ENCODE results near the gene RAB3GAP2. TPM values are rescaled to one million over a fixed set of nuclear protein-coding genes. Genes with fewer than 3 reads are reported as not detected.

RAB3GAP2 gene
- polyA plus RNA-seq, 3 donors from 2014 or later, result 12.0 to 33.8 (median 18.6) TPM

DNA sequence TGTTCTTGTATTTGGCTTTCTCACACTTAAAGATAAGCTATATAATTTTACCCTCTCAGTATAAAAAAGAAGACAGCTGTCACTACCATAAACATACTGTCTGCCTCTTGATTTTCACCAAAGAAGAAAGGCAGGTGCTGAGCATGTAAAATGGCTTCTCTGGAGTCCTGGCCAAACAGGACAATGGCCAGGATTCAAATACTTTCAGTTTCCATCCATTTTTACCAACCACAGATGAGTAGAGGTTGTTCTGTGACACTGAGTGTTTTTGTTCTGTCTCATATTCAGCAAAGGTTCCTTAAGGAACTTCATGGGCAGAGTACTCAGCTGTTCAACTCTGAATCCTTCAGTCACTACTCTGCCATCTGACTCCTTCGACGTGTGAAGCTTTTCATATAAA is 29.4 kb upstream of the RAB3GAP2 start:
- no peaks in the 10 kb centered on the region for H3K4me1 Mint-ChIP-seq
- peaks cover 0 to 12% (median 0%) of the 10 kb centered on the region in 6 donors for H3K9me3 Mint-ChIP-seq
- DNase-seq, result no peak
- peaks cover 0 to 8% (median 3%) of the 10 kb centered on the region in 3 donors for H3K27me3 Mint-ChIP-seq (ENCODE audit: low read depth in 3 of 3)
- H3K36me3 Mint-ChIP-seq, result no peaks in the 10 kb centered on the region
- no peak overlapping the region for H3K4me3 Mint-ChIP-seq
- H3K27ac Mint-ChIP-seq, result no peak overlapping the region

DNA sequence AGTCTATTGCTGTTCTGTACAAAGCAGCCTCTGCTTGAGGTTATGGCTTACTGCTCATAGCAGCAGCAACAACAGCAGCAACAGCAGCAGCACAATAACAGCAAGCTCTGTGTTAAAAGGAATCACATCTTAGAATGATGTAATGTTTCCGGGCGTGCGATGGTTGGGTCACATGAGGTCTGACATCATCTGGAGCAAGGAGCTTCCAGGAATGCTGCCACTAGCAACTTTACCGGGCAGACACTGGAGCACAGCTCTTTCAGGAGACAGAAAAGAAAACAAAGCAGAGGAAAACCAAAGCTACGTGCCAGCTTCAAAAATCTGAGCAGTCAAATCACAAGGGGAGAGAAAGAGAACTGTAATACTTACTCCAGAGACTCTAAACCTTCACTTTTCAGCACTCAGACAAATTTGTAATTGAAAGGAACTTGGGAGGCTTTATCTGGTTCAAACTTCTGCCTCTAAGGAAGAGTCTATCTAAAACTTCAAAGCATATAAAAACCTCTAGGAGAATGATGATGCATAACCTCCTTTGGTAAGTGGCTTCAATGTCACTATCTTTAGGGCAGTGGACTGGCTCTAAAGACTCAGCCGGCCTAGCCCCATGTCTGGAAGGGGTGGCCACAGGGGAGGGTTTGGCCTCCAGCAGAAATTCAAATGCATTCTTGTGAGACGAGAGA is 28.3 kb upstream of the RAB3GAP2 start:
- no peaks in the 10 kb centered on the region for H3K4me1 Mint-ChIP-seq
- H3K4me3 Mint-ChIP-seq, result no peak overlapping the region
- no peaks in the 10 kb centered on the region for H3K36me3 Mint-ChIP-seq
- DNase-seq, result no peak
- peaks cover 0 to 14% (median 3%) of the 10 kb centered on the region in 3 donors for H3K27me3 Mint-ChIP-seq (ENCODE audit: low read depth in 3 of 3)
- no peak overlapping the region for H3K27ac Mint-ChIP-seq
- H3K9me3 Mint-ChIP-seq, result peaks cover 0 to 12% (median 0%) of the 10 kb centered on the region in 6 donors

DNA sequence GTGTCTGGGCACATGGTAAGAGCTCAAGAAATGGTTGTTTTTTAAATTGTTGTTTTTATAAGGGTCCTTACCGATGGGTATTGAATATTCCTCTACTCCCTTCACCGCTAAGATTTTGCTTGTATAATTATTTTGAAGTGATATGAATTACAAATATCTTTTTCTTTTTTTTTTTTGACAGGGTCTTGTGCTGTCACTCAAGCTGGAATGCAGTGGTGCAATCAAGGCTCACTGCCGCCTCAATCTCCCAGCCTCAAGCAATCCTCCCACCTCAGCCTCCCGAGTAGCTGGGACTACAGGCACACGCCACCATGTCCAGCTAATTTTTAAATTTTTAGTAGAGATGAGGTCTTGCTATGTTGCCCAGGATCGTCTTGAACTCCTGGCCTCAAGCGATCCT is 27.1 kb upstream of the RAB3GAP2 start:
- DNase-seq, result no peak
- Mint-ChIP-seq H3K9me3 (peaks cover 0 to 5% (median 0%) of the 10 kb centered on the region in 6 donors), H3K4me3 (no peak overlapping the region), H3K27me3 (ENCODE audit: low read depth in 3 of 3) (peaks cover 0 to 5% (median 3%) of the 10 kb centered on the region in 3 donors), H3K27ac (no peak overlapping the region), H3K36me3 (no peaks in the 10 kb centered on the region), H3K4me1 (no peaks in the 10 kb centered on the region)

DNA sequence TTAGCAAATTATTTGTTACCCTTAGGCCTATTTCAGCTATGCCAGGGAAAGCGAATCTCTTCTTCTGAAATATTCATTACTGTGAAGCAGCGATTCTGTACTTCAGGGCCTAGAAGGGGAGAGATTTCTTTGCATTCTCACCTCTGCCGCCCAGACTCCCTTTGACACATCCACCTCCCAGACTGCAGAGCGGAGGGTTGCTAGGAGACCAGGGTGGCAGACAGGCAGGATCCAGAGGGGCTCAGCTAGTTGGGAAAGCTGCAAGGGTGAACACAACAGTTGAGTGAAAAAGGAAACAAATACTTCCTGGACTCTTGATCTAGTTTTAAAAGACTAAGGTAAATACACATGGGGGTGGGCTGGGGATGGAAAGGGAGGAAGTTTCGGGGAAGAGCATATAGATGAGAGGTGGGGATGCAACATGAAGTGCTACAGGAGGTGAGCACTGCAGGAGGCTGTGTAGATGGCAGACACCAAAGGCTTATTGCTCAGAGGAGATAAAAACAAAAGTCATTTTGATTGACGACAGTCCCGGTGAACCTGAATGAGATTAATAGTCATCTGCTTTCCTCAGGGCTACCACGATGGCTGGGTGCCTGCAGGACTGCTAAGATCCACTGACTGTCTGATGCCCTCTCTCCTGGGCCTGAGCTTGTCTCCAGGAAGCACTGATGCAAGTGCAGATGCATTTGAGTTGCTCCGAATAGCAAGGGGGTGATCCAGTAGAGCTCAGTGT is 26.4 kb upstream of the RAB3GAP2 start:
- H3K4me1 Mint-ChIP-seq, result no peaks in the 10 kb centered on the region
- no peak overlapping the region for H3K27ac Mint-ChIP-seq
- H3K4me3 Mint-ChIP-seq, result no peak overlapping the region
- no peaks in the 10 kb centered on the region for H3K9me3 Mint-ChIP-seq
- DNase-seq, result no peak
- H3K27me3 Mint-ChIP-seq (ENCODE audit: low read depth in 3 of 3), result peaks cover 0 to 5% (median 0%) of the 10 kb centered on the region in 3 donors
- no peaks in the 10 kb centered on the region for H3K36me3 Mint-ChIP-seq

DNA sequence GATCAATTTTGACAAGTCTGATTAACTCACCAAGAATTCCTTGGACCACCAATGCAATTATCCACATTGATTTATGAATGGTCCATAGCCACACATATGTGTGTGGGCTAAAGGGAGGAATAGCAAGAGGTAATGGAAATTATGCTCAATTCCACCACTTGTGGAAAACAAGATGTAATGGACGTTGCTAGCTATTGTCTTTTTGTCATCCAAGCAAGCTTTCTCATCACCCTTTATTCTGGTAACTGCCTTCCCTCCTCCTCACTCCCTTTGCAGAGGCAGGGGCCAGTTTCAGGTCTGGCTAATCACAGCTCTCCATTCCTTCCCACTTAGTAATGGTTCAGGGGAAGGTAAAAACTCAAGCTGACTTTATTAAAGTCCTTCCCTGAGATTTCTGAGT is 24.7 kb upstream of the RAB3GAP2 start:
- no peak for DNase-seq
- no peak overlapping the region for H3K4me3 Mint-ChIP-seq
- H3K27me3 Mint-ChIP-seq (ENCODE audit: low read depth in 3 of 3), result peaks cover 0 to 10% (median 0%) of the 10 kb centered on the region in 3 donors
- H3K9me3 Mint-ChIP-seq, result no peaks in the 10 kb centered on the region
- H3K4me1 Mint-ChIP-seq, result no peaks in the 10 kb centered on the region
- no peak overlapping the region for H3K27ac Mint-ChIP-seq
- H3K36me3 Mint-ChIP-seq, result no peaks in the 10 kb centered on the region

DNA sequence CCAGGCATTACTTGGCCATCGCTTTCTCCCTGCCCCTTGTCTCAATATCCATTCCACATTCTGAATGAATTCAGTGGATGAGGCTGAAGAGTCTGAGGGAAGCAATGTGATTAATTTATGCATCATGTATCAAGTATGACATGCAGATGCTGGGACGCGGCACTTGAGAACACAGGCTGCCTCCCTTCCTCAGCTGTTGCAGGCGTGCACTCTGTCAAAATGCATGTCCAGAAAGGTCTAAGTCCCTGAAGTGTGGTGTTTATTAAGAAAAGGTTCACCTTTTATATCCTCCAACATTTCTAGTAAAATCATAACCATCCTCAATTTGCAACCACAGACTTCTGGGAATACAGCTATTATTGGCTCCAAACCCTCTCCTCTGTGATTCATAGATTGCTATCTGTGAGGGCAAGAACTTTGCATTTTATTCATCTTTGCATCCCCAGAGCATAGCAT is 22.6 kb upstream of the RAB3GAP2 start:
- H3K36me3 Mint-ChIP-seq, result no peaks in the 10 kb centered on the region
- H3K9me3 Mint-ChIP-seq, result peaks cover 0 to 2% (median 0%) of the 10 kb centered on the region in 6 donors
- H3K4me1 Mint-ChIP-seq, result no peaks in the 10 kb centered on the region
- no peak overlapping the region for H3K27ac Mint-ChIP-seq
- no peak for DNase-seq
- H3K4me3 Mint-ChIP-seq, result no peak overlapping the region
- H3K27me3 Mint-ChIP-seq (ENCODE audit: low read depth in 3 of 3), result peaks cover 0 to 16% (median 2%) of the 10 kb centered on the region in 3 donors

DNA sequence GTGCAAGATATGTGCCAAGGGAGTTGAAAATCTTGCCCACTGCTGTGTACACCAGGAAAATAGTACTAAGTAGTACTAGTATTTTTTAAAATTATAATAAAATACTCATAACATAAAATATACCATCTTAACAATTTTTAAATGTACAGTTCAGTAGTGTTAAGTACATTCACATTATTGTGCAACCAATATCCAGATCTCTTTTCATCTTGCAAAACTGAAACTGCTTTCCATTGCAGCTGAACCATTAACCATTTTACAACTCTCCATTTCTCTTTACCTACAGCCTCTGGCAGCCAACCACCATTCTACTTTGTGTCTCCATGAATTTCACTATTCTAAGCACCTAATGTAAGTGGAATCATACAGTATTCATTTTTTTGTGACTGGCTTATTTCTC is 19.3 kb upstream of the RAB3GAP2 start:
- Mint-ChIP-seq H3K27me3 (ENCODE audit: low read depth in 3 of 3) (peaks cover 0 to 18% (median 2%) of the 10 kb centered on the region in 3 donors), H3K4me1 (no peaks in the 10 kb centered on the region), H3K27ac (no peak overlapping the region), H3K36me3 (no peaks in the 10 kb centered on the region), H3K9me3 (peaks cover 0 to 2% (median 0%) of the 10 kb centered on the region in 6 donors), H3K4me3 (no peak overlapping the region)
- no peak for DNase-seq

DNA sequence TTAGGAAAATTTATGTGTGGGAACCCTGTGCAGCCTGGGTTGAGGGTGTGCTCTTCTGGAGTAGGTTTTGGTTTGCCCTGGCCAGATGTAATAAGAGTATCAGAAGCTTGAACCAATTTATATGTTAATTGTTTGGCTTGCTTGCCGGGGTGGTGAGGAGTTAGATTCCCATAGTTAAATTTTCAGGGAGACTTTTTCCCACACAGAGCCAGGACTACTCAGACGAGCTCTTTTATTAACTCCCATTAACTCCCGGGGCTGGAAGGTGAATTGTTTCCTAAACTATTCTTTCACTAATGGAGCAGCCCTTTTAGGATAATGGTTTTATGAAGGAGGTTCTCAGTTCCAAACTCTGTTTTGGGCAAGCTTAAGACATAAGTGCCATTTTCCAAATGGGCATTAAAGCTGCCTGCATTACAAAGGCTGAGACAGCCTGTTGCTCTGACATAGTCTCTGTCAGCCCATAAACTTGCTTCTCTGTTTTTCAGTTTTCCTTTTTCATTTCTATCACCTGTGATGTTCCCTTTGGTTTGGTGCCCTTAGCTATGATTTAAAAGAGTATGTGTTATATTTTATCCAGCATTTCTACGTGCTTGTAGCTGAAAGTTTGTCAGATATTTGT is 18.0 kb upstream of the RAB3GAP2 start:
- Mint-ChIP-seq H3K27me3 (ENCODE audit: low read depth in 3 of 3) (peaks cover 0 to 12% (median 2%) of the 10 kb centered on the region in 3 donors), H3K4me3 (no peak overlapping the region), H3K27ac (no peak overlapping the region), H3K9me3 (peaks cover 0 to 2% (median 0%) of the 10 kb centered on the region in 6 donors), H3K4me1 (no peaks in the 10 kb centered on the region), H3K36me3 (no peaks in the 10 kb centered on the region)
- DNase-seq, result no peak

DNA sequence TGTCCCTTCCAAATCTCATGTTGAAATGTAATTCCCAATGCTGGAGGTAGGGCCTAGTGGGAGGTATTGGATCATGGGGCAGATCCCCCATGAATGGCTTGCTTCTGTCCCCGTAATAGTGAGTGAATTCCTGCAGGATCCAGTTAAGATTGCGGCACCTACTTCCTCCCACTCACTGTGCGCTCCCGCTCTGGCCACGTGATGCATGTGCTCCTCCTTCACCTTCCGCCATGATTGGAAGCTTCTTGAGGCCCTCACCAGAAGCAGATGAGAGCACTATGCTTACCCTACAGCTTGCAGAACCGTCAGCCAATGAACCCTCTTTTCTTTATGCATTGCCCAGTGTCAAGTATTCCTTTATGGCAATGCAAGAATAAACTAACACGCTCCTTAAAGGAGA is 14.9 kb upstream of the RAB3GAP2 start:
- Mint-ChIP-seq H3K36me3 (no peaks in the 10 kb centered on the region), H3K27ac (no peak overlapping the region), H3K27me3 (ENCODE audit: low read depth in 3 of 3) (peaks cover 0 to 7% (median 2%) of the 10 kb centered on the region in 3 donors), H3K4me1 (no peaks in the 10 kb centered on the region), H3K4me3 (no peak overlapping the region), H3K9me3 (peaks cover 0 to 2% (median 0%) of the 10 kb centered on the region in 6 donors)
- DNase-seq, result no peak

DNA sequence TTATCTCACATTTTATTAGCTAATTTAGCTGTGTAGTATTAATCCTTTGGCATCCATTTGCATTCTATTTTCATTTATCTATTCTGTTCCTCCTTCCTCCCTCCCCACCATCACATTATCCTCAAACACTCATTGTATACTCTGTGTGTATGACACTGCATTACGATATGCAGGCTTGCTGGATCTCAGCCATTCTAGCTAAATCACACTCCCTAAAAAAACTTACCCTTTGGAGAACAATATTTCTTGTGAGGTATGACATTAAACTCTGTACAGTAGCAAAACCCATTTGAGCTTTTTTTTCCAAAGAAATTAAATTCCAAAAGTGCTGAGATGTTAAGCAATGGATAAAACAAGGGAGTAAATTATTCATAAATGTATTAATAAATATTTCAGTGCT is 11.4 kb upstream of the RAB3GAP2 start:
- Mint-ChIP-seq H3K27me3 (ENCODE audit: low read depth in 3 of 3) (peaks cover 0 to 2% (median 0%) of the 10 kb centered on the region in 3 donors), H3K4me1 (no peaks in the 10 kb centered on the region), H3K9me3 (no peaks in the 10 kb centered on the region), H3K4me3 (no peak overlapping the region), H3K27ac (no peak overlapping the region), H3K36me3 (no peaks in the 10 kb centered on the region)
- DNase-seq, result no peak

DNA sequence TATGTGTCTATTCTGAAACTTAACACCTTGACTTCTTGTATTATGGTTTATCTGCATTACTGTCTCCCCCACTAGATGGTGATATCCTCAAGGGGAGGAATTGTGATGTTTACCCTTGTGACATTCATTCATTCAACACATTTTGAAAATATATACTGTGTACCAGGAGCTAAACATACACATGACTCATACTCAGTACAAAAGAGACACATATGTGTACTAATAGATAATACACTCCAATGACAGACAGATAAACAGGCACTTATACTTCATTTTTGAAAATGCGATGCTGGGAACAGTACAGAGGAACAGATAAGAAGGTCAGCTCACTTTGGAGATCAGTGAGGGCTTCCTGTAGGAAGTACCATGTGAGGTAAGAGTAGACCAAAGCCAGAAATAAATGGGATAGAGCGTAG is 8.9 kb upstream of the RAB3GAP2 start:
- H3K27ac Mint-ChIP-seq, result no peak overlapping the region
- no peaks in the 10 kb centered on the region for H3K4me1 Mint-ChIP-seq
- peaks cover under 1 to 4% (median 2%) of the 10 kb centered on the region in 3 donors for H3K27me3 Mint-ChIP-seq (ENCODE audit: low read depth in 3 of 3)
- no peaks in the 10 kb centered on the region for H3K36me3 Mint-ChIP-seq
- no peak overlapping the region for H3K4me3 Mint-ChIP-seq
- no peaks in the 10 kb centered on the region for H3K9me3 Mint-ChIP-seq
- DNase-seq, result no peak

DNA sequence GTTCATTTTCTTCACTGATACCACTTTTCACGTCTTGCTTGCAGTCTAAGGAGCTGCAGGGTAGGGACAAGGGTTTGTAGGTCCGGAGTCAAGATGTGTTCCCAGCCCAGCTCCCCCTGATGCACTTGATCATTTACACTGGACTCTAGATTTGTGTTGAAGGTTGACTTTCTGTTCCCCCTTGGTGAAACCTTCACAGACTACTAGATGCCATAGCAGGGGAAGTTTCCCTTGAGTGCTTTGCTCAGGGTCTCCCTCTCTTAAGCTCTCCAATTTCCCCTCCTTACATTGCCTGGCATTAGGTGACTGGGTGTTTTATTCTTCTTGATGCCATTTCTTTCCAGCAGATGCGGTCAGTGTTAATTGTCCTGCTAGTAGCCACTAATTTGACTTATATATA is 8.0 kb upstream of the RAB3GAP2 start:
- Mint-ChIP-seq H3K36me3 (no peaks in the 10 kb centered on the region), H3K4me3 (no peak overlapping the region), H3K4me1 (no peaks in the 10 kb centered on the region), H3K27me3 (ENCODE audit: low read depth in 3 of 3) (peaks cover 3 to 8% (median 8%) of the 10 kb centered on the region in 3 donors), H3K9me3 (no peaks in the 10 kb centered on the region), H3K27ac (no peak overlapping the region)
- no peak for DNase-seq

DNA sequence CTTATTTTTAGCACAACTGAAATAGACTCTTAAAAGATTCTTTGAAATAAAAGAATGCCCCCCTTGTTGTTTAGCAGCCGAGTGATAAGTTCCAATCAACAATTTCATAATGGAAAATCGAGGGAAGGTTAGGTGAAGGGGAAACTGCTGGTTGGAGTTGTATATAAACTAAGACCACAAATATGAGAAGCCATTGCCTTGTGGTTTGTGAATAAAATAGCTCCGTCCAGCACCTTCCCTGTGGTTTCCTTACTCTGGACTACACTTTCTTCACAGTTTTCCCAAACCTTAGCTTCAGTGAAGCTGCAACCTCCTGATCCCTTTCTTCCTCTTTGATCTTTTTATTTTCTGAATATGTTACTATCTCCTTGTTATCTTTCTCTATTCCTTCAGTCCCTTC is 6.7 kb upstream of the RAB3GAP2 start:
- Mint-ChIP-seq H3K9me3 (no peaks in the 10 kb centered on the region), H3K36me3 (no peaks in the 10 kb centered on the region), H3K4me3 (no peak overlapping the region), H3K4me1 (no peaks in the 10 kb centered on the region), H3K27ac (no peak overlapping the region), H3K27me3 (ENCODE audit: low read depth in 3 of 3) (peaks cover 4 to 10% (median 8%) of the 10 kb centered on the region in 3 donors)
- DNase-seq, result no peak

DNA sequence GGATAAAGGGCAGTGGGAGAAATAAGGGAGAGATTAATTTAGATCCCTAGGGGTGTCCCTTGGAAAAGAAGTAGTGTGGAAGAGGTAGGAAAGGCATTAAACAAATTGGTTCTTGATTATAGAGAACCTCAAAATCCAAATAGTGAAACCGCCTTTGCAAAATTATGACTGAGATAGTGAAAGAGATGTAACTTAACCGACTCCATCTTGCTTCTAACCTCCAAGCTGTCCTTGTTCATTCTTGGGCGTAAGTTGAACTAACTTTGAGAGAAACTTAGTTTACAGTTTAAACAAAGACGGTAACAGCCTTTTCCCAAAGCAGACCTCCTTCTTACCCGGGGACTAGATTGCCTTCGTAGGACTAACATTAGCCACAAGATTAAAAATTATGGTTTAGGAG is 3.2 kb upstream of the RAB3GAP2 start:
- Mint-ChIP-seq H3K4me3 (no peak overlapping the region), H3K27me3 (ENCODE audit: low read depth in 3 of 3) (peaks cover 8 to 14% (median 10%) of the 10 kb centered on the region in 3 donors), H3K9me3 (no peaks in the 10 kb centered on the region), H3K27ac (no peak overlapping the region), H3K36me3 (no peaks in the 10 kb centered on the region), H3K4me1 (peaks cover 6% of the 10 kb centered on the region in 2 donors)
- no peak for DNase-seq
